NCI-H524 treated with DMSO at 0.1 percent for 48 hours (cell line): ENCODE data around the gene PGLYRP4.

Experiments used
- DNase-seq: peaks from one replicate; lab custom pipeline; 2025; lab: John Stamatoyannopoulos, UW

PGLYRP4 gene

DNA sequence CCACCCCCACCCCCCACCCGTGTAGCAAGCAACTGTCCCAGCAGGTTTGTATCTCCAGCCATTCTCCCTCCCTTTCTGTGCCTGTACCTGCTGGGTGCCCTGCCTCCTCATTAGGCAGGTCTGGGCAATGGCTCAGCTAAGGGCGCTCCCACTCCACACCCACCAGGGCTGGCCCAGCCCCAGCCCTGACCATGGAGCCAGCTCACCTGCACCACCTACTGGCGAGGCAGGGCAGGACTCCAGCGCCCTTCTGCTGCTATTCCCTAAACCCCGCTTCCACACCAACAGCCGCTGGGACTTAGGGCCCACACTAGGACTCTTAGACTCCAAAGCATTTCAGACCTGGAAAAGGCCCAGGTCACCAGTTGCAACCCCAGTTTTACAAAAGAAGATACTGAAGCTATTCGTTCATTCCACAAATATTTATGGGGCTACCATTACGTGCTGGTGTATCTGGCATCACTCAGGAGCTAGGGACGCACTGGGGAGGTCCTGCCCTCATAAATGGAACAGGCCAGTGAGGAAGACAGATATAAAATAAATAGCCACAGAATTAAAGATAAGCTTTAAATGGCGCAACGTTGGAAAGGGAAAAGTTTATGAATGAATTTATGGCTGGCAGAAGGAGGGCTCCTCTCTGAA lies 59.9 kb downstream of the PGLYRP4 start:
- DNase-seq = no peak
